GM18861 (cell line): Measurements from ENCODE around the gene RIOX2.
A peak's percentile ranks its signal among the peaks of the same experiment; 100 is the strongest.

ENCODE experiments used
- ATAC-seq: cut with Tn5 transposase; IDR thresholded peaks from one replicate; pipeline ENCODE4 v1.9.1; 2021; ENCODE audit not compliant: unreplicated experiment

RIOX2 gene

DNA sequence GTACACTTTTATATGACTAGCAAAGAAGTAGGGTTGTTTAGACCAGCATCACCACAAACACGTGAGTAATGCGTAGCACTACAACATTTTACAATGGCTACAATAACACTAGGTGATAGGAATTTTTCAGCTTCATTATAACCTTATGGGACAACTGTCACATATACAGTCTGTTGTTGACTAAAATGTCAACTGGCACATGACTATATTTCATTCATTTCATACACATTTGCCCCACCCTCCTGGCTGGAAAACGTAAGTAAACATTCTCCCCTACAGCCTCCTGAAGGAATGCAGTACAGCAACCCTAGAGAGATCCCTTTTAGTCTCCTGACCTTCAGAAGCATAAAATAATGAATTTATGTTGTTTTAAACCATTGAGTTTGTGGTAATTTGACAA lies 16.2 kb downstream of the RIOX2 start:
- ATAC-seq, result no peak

DNA sequence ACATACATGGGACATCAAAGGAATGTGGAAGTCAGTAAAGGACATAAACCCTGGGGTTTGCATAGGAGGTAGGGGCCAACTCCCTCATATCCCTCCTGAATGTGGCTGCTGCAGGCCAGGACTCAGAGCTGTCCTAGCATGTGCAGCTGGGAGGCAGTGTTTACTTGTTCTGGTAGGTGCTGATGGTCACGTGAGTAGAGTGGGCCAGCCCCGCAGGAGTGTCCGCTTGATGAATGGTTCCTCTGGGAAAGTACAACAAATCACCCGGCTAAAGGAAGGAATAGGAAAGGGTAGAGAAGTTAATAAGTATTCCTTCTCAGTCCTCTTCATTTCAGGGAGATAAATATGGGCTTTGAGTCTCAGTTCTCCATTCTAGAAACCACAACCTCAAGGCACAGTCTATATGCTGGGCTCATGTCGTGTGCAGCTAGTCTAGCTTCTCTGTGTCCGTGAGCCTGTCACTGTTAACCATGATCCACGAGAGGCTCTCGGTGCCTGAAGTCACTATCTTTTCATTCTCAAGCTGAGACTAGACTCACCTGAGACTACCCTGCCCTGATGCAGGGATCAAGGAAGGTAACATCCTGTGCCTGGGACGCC lies 17.9 kb downstream of the RIOX2 start:
- ATAC-seq, result peak; percentile 55

DNA sequence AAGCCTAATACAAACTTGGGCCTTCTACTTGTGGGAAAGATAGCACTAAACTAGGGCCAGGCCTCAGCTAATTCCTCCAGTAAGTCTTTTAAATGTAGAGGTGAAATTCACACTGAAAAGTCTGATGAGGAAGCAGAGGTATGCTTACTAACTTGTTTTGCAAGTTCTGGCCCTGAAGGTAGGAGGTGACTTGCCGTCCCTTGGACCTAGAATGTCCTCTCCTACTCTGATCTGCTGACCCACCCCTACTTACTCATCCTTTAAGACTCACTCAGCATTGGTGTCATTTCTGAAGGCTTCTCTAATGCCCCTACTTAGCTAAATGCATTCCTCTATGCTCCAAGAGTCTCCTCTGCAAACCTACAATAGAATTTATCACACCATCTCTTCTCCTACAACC lies 19.4 kb downstream of the RIOX2 start:
- ATAC-seq, result no peak

DNA sequence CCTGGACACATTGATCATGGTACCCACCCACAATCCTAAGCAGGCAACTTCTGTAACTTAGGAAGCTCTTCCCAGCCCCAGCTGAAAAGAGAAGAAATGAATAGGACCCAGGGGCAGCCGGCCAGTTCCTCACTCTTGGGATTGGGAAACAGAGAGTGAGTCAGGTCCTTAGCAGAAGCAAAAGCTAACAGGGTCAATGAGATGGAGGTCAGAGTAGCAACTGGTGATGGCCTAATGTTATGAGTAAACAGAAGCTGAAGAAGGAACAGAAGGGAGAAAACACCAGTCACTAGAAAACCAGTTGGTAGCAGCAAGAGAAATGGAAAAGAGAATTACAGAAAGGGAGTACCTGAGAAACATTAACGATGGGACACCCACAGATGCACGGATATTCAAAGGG lies 20.0 kb downstream of the RIOX2 start:
- no peak for ATAC-seq

DNA sequence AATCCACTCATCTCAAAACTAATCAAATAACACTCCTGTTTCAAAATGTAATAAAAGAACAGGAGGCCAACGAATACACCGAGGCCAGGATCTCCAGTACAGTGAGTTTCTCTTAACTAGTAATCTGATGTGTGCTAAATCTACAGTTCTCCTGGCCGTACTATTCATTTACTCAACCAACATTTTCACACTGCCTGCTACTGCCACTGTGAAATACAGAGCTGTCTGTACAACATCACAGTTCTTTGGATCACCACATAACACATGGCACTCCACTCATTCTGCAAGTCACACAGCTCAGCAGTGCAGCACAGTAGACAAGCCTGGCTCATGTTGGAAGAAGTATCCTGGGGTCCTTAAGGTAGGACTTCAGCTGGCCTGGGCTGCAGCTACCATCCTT lies 21.9 kb downstream of the RIOX2 start:
- no peak for ATAC-seq

DNA sequence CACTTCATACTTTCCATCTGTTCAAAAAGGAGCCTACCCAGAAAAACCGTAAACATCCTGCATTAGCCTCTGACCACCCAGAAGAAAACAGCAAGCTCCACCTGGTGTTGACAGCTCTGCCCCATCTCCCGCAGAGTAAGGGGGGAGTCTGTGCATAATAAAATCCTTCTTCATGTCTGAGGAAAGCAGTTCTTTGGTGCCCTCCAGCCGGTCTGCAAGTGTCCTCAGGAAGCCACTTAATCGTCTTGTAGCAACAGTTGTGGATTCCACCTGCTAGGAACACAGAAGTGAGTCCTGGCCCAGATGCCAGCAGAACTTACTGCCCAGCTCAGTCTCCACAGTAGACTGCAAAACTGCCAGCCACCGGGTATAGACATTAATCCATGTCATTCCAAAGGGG lies 22.5 kb downstream of the RIOX2 start:
- no peak for ATAC-seq

DNA sequence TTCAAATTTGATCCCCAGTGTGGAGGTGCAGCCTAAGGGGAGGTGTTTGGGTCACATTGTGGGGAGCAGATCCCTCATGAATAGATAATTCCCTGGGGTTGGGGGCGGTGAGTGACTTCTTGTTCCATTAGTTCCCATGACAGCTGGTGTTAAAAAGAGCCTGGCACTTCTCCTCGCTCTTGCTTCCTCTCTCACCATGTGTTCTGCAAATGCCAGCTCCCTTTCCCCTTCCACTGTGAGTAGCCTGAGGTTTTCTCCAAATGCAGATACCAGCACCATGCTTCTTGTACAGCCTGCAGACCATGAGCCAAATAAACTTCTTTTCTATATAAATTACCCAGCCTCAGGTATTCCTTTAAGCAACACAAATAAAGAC lies 23.1 kb downstream of the RIOX2 start:
- ATAC-seq, result no peak

DNA sequence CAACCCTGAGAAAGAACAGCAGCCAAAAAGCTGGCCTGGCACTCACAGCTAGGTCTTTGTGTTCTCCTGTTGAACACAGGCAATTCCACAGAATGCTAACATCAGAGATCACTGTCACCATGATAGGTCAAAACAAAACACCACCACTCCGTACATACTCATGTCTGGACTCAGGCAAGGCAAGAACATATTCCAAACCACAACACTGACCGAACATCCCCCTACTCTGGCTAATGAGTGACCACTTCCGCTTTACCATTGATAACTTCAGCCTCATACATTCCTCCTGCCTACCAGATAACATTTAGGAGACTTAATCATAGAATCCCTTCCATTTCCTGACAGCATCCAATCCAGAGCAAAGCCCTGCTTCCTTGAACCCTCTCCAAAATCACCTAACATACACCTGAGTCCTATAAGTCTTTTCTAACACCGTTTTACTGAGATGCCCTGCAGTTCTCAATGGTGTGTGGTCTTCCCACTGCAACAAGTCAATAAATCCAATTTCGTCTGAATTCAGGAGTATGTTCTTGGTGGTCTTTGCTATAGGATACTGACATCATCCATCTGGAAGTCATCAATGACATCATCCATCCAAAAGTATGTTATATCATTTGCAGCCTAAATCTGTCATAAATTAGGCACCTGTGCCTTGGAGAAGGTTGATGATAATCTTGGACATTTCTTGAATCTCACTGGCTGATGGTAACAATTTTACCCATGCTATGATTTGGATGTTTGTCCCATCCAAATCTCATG lies 23.7 kb downstream of the RIOX2 start:
- no peak for ATAC-seq

DNA sequence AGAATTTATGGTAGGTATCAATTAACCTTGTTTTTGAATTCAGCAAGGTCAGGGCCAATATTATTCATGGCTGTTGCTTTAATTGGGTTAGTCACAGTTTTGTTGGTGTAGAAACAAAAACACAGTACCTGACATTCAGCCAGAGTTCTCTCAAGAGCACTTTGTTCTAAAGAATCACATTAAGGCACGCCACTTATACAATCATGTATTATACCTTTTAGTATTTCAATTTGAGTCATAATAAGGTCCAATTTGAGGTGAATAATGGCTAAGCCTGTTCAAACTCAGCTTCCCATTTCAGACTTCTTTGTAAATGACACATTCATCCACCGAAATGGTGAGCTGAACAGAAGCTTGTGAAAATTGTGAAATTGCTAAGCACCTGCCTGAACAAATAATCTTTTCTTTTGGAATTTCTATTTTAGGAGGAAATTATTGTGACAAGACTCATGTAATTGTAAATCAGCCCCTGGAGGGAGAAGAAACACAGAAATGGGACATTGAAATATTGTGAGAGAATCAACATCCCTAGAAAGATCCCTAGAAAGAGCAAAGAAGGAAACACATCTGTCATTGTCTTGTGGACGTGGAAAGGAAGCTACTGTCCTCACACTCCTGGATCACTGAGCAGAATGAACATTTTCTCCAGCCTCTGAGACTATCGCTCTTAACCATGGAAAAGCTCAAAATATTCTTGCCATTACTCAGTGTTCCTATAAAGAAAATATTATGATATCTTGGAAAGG lies 29.3 kb downstream of the RIOX2 start:
- no peak for ATAC-seq

DNA sequence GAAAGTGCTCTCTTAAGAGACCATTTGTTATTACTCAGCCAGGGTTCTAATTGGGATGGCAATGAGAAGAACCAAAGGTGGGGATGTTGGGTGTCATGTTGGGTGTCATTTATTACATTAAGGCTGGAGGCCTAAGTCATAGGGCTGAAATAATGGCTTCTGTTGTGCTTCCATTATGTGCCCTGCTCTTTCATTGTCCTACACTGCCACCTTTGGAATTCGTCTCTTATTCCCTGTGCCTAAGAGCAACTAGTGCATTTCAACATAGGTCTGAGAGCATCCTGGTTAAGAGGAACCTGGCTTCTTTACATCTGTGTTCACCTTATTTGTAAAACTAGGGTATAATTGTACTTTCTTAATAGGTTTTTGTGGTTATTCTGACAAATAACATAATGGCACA lies 32.2 kb downstream of the RIOX2 start:
- ATAC-seq, result no peak

DNA sequence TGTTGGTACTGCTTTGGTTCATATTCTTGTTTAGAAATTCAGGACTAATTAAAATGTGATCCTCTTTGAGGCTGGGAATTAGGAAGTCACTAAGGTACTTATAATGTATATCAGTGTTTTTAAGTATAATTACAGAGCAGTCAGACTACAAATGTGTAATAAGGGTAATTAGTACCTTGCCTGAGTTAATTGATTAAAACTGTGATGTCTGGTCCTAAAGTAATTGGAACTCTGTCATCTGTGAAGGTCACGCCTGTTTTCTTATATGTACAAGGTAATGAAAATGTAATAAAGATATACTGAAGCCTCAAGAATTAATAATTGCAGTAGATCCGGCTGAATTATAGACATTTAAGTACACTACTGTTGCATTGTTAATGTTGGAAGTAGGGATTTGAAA lies 32.8 kb downstream of the RIOX2 start:
- no peak for ATAC-seq

DNA sequence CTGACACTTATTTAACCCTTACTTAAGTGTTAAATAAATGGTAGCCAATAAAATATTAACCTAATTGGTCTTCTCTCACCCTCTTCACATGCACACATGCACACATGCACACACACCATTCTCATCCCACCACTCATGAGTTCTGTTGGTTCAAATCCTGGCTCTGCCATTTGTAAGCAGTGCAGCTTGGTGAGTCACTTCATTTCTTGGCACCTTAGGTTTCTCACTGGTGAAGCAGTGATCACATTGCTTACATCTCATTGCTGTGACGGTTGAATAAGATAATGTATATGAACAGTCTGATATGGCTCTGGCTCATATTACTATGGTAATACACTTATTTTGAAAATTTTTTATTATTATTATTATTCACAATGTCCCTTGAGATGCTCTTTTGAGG lies 33.8 kb downstream of the RIOX2 start:
- ATAC-seq, result no peak

DNA sequence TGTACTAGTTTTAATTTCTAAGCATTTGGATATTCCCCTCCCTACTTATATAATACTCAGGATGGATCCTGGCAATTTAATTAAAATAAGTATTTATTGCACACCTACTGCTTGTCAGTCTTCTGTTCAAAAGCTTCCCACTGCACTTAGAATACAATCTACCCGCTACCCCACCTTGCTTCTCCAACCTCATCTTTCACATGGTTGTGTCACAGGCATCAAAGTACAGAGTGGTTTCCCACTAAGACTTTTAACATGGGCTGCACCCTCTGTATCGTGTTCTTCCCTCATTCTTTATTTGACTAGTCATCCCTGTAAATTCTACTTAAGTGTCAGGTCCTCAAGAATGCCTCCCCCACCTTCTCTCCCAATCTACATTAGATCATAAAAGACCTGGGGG lies 35.0 kb downstream of the RIOX2 start:
- ATAC-seq, result no peak

DNA sequence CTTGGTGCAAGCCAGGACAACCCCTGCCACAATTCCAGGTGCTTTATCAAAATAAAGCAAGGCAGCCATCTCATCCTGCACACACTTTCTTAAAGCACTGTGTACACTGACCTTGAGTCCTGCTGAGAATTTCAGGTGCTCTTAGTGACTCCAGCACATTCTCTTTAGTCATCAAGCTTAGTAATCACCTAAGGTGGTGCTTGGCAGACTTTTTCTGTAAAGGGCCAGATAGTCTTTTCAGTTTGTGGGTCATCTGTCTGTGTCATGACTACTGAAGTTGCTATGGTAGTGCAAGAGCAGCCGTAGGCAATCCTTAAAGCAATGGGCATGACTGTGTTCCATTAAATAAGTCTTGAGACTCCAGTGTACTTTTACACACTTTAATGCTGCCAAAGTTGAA lies 36.4 kb downstream of the RIOX2 start:
- ATAC-seq, result no peak

DNA sequence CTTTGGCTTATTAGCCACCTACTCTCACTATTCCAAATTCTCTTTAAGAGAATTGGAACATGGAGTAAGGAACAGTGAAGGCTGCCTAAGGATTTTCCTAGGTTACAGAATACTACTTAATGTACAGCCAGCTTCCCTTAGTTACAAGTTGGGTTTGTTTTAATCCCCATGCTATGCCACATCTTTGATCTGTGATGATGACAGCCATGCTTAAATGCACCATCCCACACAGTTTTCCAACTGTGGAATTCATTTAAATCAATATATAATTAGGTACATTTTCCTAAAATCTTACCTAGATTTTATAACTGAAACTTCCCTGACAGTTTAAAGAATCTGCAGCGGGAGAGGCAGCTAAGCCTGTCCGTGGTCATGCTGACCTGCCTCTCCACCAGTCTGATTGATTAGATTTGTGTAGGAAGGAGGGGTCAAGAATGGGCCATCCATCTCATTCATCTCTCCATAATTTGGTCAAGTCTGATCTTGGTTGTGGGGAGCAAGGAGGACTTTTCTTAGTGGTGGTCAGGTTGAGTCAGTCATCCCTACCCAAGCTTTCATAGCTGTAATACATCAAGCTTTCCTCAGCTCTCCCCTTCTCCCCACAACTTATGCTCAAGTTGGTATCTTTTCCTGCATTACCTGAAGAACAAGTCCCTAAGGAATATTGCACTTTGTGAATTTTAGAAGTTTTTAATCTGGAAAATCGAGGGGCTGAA lies 37.1 kb downstream of the RIOX2 start:
- no peak for ATAC-seq

DNA sequence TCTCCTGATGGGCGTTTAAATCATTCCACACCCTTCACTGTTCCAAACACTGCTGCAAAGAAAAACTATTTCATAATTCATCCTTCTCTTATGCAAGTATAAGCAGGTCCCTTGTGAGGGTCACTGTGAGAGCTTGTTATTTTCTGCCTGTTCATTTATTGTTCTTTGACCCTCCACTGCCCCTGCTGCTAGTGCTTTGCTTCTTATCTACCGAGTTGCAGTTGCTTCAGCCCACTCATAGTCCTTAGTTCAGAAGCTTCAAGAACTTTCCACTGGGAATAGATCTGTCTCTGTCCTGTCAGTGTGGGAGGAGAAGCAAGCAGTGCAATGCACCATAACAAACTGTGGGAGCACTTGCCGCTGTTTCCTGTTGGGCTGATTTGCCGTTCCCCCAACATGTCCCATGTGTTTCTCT lies 39.8 kb downstream of the RIOX2 start:
- no peak for ATAC-seq

DNA sequence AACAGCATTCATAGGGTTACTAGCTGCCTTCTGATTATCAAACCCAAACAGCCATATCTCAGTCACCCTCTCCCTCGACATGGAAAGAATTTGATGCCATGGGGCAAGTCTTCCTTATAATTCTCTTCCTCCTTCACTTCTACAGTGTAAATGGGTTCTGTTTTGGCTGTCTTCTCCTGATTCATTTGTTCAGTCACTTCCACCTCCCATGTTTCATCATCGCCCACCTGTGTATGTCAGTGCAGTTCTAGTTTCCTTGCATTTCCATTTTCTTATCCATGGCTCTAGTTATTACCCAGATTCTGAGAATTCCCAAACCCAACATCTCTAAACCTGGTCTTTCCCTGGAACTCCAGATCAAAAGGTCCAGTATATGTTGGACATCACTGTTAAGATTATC lies 41.0 kb downstream of the RIOX2 start:
- no peak for ATAC-seq

DNA sequence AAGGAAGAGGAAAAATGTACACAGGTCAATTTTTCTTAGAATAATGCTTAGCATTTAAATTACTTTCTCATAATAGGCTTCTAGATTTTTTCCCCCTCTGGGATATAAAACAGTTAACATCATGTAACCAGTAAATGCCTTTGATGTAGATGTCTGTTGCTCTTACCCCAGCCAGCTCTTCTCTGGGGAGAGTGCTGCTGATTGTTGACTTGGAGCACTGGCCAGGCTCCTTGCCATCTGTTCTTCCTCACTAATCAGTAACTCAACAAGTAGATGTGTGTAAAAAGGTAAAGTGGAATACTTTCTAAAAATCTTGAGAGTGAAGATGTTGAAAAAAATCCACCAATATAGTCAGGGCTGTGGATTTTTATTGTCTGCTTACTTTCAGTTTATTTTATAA lies 42.2 kb downstream of the RIOX2 start:
- ATAC-seq, result no peak

DNA sequence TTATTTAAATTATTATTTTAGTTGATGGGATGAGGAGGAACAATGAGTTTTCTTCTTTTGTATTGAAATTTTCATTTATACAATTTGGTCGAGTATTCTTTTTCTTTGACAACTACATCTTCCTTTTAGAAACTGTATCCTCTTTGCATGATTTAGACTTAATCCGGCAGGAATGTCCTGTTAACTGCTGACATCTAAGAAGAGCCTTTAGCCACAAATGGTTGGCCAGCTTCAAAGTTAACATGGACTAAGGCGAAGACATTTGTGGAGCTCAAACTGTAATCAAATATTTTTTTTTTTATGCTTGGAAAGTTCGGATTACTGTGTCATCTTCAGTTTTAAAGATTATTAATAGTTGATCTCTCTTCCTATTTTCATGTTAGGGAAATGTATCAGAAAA lies 43.2 kb downstream of the RIOX2 start:
- ATAC-seq, result no peak

DNA sequence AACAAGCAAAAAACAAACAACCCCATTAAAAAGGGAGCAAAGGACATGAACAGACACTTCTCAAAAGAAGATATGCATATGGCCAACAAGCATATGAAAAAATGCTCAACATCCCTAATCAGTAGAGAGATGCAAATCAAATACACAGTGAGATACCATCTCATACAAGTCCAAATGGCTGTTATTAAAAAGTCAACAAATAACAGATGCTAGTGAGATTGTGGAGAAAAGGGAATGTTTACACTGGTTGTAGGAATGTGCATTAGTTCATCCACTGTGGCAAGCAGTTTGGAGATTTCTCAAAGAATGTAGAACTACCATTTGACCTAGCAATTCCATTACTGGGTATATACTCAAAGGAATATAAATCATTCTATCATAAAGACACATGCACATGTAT lies 44.5 kb downstream of the RIOX2 start:
- ATAC-seq, result no peak

DNA sequence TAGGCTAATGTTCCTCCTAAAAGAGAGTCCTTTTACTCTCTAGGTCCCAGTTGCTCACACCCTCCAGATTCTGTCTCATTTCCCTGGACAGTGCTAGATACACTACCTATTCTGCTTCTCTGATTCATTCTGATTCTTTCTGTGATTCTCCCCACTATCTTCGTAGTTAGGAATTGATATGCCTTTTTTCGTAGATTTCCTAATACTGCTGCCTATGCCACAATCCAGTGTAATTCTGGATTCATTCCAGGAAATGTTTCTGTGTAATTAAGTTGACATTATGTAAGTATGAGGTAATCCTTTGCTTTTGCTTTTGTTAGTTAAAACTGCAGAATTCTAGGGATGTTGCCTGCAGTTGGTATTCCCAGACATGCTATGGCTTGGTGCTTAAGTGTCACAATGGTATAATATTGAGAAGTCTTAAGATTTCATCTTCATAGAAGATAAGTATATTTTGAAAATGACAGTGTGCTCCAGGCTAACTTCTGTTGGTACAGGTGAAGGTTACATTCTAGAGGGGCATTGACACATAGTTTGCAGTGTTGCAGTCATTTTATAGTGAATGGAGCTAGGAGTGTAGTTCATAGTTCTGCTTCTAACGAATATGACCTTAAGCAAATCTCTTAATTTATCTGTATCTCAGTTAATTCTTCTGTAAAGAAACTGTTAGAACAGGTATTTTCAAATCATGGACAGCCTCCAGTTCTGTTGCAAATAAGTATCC lies 54.3 kb downstream of the RIOX2 start:
- ATAC-seq, result no peak
